Measurements from ENCODE around the gene HS6ST1.

DNA sequence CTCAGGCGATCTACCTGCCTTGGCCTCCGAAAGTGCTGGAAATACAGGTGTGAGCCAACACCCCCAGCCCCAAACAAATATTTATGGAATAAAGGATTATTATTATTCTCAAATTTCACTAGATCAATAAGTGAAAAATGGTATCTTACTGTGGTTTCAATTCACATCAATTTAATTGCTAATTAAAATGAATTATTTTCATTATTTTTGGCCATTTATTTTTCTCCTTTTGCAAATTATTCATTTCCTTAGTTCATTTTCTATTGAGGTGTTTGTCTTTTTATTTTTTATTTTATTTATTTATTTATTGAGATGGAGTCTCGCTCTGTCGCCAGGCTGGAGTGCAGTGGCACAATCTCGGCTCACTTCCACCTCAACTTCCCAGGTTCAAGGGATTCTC lies 11.9 kb upstream of the HS6ST1 start:
- TF ChIP-seq EZH2 (IDR thresholded peaks at IDR 0.05; ENCODE audit: borderline replicate concordance, low read depth, low read length, severe bottlenecking), result no peak
- TF ChIP-seq, protein P1, sequence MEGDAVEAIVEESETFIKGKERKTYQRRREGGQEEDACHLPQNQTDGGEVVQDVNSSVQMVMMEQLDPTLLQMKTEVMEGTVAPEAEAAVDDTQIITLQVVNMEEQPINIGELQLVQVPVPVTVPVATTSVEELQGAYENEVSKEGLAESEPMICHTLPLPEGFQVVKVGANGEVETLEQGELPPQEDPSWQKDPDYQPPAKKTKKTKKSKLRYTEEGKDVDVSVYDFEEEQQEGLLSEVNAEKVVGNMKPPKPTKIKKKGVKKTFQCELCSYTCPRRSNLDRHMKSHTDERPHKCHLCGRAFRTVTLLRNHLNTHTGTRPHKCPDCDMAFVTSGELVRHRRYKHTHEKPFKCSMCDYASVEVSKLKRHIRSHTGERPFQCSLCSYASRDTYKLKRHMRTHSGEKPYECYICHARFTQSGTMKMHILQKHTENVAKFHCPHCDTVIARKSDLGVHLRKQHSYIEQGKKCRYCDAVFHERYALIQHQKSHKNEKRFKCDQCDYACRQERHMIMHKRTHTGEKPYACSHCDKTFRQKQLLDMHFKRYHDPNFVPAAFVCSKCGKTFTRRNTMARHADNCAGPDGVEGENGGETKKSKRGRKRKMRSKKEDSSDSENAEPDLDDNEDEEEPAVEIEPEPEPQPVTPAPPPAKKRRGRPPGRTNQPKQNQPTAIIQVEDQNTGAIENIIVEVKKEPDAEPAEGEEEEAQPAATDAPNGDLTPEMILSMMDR (IDR thresholded peaks at IDR 0.05; ENCODE audit: borderline replicate concordance, extremely low read depth, low read length, poor library complexity, severe bottlenecking), result no peak
